ENCODE data around the gene HLCS.
"Not testable (repeated sequence)": the region's sequence is repeated elsewhere in the genome, so short reads cannot be mapped to it uniquely, and the experiment has no call there.

The HLCS gene

DNA sequence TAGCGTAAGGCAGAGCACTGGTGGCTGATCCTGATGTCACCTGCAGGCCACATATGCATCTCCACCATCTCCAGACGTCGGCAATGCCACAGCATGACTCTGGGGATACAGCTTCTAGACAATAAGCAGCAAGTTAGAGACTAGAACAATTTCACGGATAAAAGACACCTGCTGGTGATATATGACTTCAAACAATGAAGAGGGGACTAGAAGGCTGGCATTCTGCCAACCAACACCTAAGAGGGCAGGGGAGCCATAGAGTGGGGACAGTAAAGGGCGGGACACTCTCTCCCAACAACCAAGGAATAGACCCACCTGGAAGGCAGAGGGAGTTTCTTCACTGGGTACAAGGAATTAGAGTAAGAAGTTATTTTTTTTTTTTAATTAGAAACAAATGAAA is 140.8 kb downstream of the HLCS start:
- H3K27me3 ChIP-seq (ENCODE audit: control insufficient read depth, insufficient read depth, low read length) = no peaks in the 10 kb centered on the region
- H3K9me3 ChIP-seq (ENCODE audit: control insufficient read depth, insufficient read depth, low read length) = no peaks in the 10 kb centered on the region
- H3K36me3 ChIP-seq (ENCODE audit: control insufficient read depth, insufficient read depth, low read length) = no peaks in the 10 kb centered on the region
- no peaks in the 10 kb centered on the region for H3K4me1 ChIP-seq (ENCODE audit: control insufficient read depth, insufficient read depth, low read length)
- no peak overlapping the region for H3K4me3 ChIP-seq (ENCODE audit: low read depth, low read length)
- no peak overlapping the region for H3K9ac ChIP-seq (ENCODE audit: low read depth, low read length)

DNA sequence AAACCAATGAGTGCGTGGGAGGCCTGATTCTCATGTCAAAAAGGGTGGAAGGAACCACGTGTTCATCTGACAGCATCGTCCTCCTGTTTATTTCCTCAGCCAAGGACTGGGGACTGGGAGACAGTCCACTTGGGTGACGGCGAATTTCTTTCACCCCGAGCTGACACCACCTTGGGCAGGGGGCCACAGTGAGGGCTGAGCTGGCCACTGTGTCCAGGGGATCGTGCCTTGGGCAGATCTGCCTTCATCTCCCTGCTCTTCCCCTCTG is 145.5 kb downstream of the HLCS start:
- Histone ChIP-seq H3K36me3 (ENCODE audit: control insufficient read depth, insufficient read depth, low read length) (no peaks in the 10 kb centered on the region), H3K4me1 (ENCODE audit: control insufficient read depth, insufficient read depth, low read length) (no peaks in the 10 kb centered on the region), H3K4me3 (ENCODE audit: low read depth, low read length) (no peak overlapping the region), H3K27me3 (ENCODE audit: control insufficient read depth, insufficient read depth, low read length) (no peaks in the 10 kb centered on the region), H3K9ac (ENCODE audit: low read depth, low read length) (no peak overlapping the region), H3K9me3 (ENCODE audit: control insufficient read depth, insufficient read depth, low read length) (no peaks in the 10 kb centered on the region)

DNA sequence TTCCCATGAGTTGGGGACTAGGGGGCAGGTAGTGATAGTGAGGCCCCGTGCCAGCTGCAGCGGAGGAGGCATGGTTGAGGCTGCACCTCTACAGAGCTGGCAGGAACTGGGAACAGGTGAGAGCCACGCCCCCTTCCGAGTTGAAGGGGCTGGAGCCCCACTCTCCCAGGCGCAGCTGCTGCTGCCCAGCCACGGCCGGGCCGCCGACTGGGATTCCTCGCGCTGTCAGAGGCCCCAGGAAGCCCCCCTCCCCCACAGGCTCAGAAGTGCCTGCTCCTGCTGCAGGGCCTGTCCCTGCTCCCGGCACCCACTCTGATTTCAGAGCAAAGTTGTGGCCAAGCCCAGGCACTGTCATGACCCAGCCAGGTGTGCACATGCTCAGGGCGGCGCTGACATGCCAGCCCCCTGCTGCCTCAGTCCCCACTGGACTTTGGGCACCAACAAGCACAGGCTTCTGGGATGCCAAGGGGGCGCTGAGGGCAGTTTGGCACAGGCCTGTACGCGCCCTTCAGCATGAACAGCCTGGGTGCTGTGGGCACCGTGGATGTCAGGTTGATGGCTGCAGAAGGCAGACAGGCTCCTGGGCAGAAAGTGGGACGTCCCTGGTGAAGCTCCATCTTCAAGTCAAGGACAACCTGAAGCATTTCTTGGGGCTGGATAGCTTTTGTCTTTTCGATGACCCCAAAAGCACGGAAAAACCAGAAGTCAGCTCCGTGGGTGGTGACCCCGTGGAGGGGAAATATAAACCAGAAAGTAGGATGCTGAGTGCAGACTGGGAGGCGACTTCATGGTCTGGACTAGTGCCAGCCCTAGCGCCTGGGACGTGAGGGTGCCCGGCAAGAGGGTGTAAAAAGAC is 146.1 kb downstream of the HLCS start:
- Histone ChIP-seq H3K9ac (ENCODE audit: low read depth, low read length) (no peak overlapping the region), H3K27me3 (ENCODE audit: control insufficient read depth, insufficient read depth, low read length) (no peaks in the 10 kb centered on the region), H3K9me3 (ENCODE audit: control insufficient read depth, insufficient read depth, low read length) (no peaks in the 10 kb centered on the region), H3K36me3 (ENCODE audit: control insufficient read depth, insufficient read depth, low read length) (no peaks in the 10 kb centered on the region), H3K4me3 (ENCODE audit: low read depth, low read length) (no peak overlapping the region), H3K4me1 (ENCODE audit: control insufficient read depth, insufficient read depth, low read length) (no peaks in the 10 kb centered on the region)

- H3K9me3 ChIP-seq (ENCODE audit: control insufficient read depth, insufficient read depth, low read length) = no peaks in the 10 kb centered on the region
- H3K27me3 ChIP-seq (ENCODE audit: control insufficient read depth, insufficient read depth, low read length) = no peaks in the 10 kb centered on the region
- H3K4me1 ChIP-seq (ENCODE audit: control insufficient read depth, insufficient read depth, low read length) = no peaks in the 10 kb centered on the region
- H3K4me3 ChIP-seq (ENCODE audit: low read depth, low read length) = no peak overlapping the region
- no peaks in the 10 kb centered on the region for H3K36me3 ChIP-seq (ENCODE audit: control insufficient read depth, insufficient read depth, low read length)
- no peak overlapping the region for H3K9ac ChIP-seq (ENCODE audit: low read depth, low read length)
These were observed 148.6 kb downstream of the HLCS start for GRCh38 chr21:36817732-36818450.

- Histone ChIP-seq H3K4me3 (ENCODE audit: low read depth, low read length) (no peak overlapping the region), H3K4me1 (ENCODE audit: control insufficient read depth, insufficient read depth, low read length) (no peaks in the 10 kb centered on the region), H3K36me3 (ENCODE audit: control insufficient read depth, insufficient read depth, low read length) (no peaks in the 10 kb centered on the region), H3K27me3 (ENCODE audit: control insufficient read depth, insufficient read depth, low read length) (no peaks in the 10 kb centered on the region), H3K9ac (ENCODE audit: low read depth, low read length) (no peak overlapping the region), H3K9me3 (ENCODE audit: control insufficient read depth, insufficient read depth, low read length) (no peaks in the 10 kb centered on the region)
These were observed 149.8 kb downstream of the HLCS start for GRCh38 chr21:36816561-36817130.

GRCh38 chr21:36816026-36816425 is 150.4 kb downstream of the HLCS start:
- not testable (repeated sequence) for H3K9me3 ChIP-seq (ENCODE audit: control insufficient read depth, insufficient read depth, low read length); H3K4me3 ChIP-seq (ENCODE audit: low read depth, low read length); H3K27me3 ChIP-seq (ENCODE audit: control insufficient read depth, insufficient read depth, low read length); H3K4me1 ChIP-seq (ENCODE audit: control insufficient read depth, insufficient read depth, low read length); H3K9ac ChIP-seq (ENCODE audit: low read depth, low read length); H3K36me3 ChIP-seq (ENCODE audit: control insufficient read depth, insufficient read depth, low read length)

- Histone ChIP-seq H3K4me3 (ENCODE audit: low read depth, low read length) (no peak overlapping the region), H3K9ac (ENCODE audit: low read depth, low read length) (no peak overlapping the region), H3K36me3 (ENCODE audit: control insufficient read depth, insufficient read depth, low read length) (no peaks in the 10 kb centered on the region), H3K27me3 (ENCODE audit: control insufficient read depth, insufficient read depth, low read length) (no peaks in the 10 kb centered on the region), H3K9me3 (ENCODE audit: control insufficient read depth, insufficient read depth, low read length) (no peaks in the 10 kb centered on the region), H3K4me1 (ENCODE audit: control insufficient read depth, insufficient read depth, low read length) (no peaks in the 10 kb centered on the region)
These were observed 151.2 kb downstream of the HLCS start for GRCh38 chr21:36815284-36815683.

GRCh38 chr21:36813052-36813451 is 153.4 kb downstream of the HLCS start:
- Histone ChIP-seq H3K9me3 (ENCODE audit: control insufficient read depth, insufficient read depth, low read length) (no peaks in the 10 kb centered on the region), H3K36me3 (ENCODE audit: control insufficient read depth, insufficient read depth, low read length) (no peaks in the 10 kb centered on the region), H3K27me3 (ENCODE audit: control insufficient read depth, insufficient read depth, low read length) (no peaks in the 10 kb centered on the region), H3K4me3 (ENCODE audit: low read depth, low read length) (no peak overlapping the region), H3K9ac (ENCODE audit: low read depth, low read length) (no peak overlapping the region), H3K4me1 (ENCODE audit: control insufficient read depth, insufficient read depth, low read length) (no peaks in the 10 kb centered on the region)

DNA sequence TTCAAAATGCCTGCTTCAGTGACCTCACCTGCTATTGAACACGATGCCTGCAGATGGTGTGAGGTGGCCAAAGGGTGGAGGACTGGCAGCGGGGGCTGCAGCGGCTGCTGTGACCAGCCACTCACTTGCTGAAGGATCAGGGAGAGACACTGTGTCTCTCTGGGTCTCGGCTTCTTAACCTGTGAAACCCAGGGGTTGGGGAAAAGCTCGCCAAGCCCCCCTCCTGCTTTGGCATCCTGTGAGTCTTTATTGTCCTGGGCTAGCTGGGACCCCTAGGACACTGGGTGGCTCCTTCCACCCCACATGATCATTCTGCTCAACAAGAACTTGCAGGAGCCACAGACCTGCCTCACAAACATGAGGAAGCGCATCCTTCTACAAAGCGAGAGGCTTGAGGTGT is 154.7 kb downstream of the HLCS start:
- H3K36me3 ChIP-seq (ENCODE audit: control insufficient read depth, insufficient read depth, low read length) = no peaks in the 10 kb centered on the region
- H3K9ac ChIP-seq (ENCODE audit: low read depth, low read length) = no peak overlapping the region
- H3K9me3 ChIP-seq (ENCODE audit: control insufficient read depth, insufficient read depth, low read length) = no peaks in the 10 kb centered on the region
- no peaks in the 10 kb centered on the region for H3K4me1 ChIP-seq (ENCODE audit: control insufficient read depth, insufficient read depth, low read length)
- no peak overlapping the region for H3K4me3 ChIP-seq (ENCODE audit: low read depth, low read length)
- H3K27me3 ChIP-seq (ENCODE audit: control insufficient read depth, insufficient read depth, low read length) = no peaks in the 10 kb centered on the region

DNA sequence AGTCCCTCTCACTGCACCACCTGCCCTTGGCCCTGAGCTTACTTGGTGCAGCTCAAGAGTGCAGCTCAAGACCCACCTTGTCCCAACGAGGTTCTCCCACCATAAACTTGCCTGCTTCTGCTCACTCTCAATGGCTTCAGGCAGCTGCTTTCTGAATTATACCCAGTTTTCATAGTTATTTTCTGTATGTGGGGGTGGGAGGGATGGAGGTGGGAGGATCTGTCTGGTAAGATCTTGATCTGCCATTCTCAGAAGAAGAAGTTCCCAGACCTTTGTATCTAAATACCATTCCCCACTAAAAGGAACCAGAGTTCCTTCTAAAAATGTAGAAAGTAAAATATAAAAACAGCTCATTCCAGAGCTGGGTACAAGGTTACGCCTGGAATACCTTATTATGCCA is 156.0 kb downstream of the HLCS start:
- no peaks in the 10 kb centered on the region for H3K27me3 ChIP-seq (ENCODE audit: control insufficient read depth, insufficient read depth, low read length)
- H3K4me3 ChIP-seq (ENCODE audit: low read depth, low read length) = no peak overlapping the region
- no peaks in the 10 kb centered on the region for H3K9me3 ChIP-seq (ENCODE audit: control insufficient read depth, insufficient read depth, low read length)
- H3K9ac ChIP-seq (ENCODE audit: low read depth, low read length) = no peak overlapping the region
- H3K4me1 ChIP-seq (ENCODE audit: control insufficient read depth, insufficient read depth, low read length) = no peaks in the 10 kb centered on the region
- H3K36me3 ChIP-seq (ENCODE audit: control insufficient read depth, insufficient read depth, low read length) = no peaks in the 10 kb centered on the region

DNA sequence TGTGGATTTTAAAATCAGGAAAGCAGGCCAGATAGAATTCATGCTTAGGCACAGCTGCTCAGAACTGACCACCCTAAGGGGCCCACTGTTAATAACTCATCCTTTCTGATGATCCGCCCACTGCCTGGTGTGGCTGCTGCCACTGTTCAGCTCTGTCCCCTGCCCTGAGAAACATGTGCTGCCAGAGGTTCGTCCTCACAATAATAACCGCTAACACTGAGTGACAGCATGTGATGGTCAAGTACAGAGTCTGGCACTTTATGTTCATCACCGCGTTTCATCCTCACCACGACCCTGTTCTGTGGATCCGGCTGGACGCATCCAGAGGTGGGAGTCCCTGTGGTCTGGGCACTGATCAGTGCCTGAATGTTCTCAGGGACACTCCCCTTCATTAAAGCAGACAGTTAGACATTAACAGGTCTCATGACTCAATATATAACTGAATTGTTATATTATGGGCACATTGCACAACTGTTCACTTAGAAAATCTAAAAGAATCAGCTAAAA is 159.0 kb downstream of the HLCS start:
- no peaks in the 10 kb centered on the region for H3K4me1 ChIP-seq (ENCODE audit: control insufficient read depth, insufficient read depth, low read length)

GRCh38 chr21:36806103-36806502 is 160.4 kb downstream of the HLCS start:
- Histone ChIP-seq H3K4me1 (ENCODE audit: control insufficient read depth, insufficient read depth, low read length) (no peaks in the 10 kb centered on the region), H3K9me3 (ENCODE audit: control insufficient read depth, insufficient read depth, low read length) (no peaks in the 10 kb centered on the region), H3K27me3 (ENCODE audit: control insufficient read depth, insufficient read depth, low read length) (no peaks in the 10 kb centered on the region), H3K4me3 (ENCODE audit: low read depth, low read length) (no peak overlapping the region), H3K36me3 (ENCODE audit: control insufficient read depth, insufficient read depth, low read length) (no peaks in the 10 kb centered on the region), H3K9ac (ENCODE audit: low read depth, low read length) (no peak overlapping the region)

More for the DNA sequence above, 159.0 kb downstream of the HLCS start:
- H3K27me3 ChIP-seq (ENCODE audit: control insufficient read depth, insufficient read depth, low read length) = no peaks in the 10 kb centered on the region
- H3K4me3 ChIP-seq (ENCODE audit: low read depth, low read length) = no peak overlapping the region
- no peaks in the 10 kb centered on the region for H3K36me3 ChIP-seq (ENCODE audit: control insufficient read depth, insufficient read depth, low read length)
- no peaks in the 10 kb centered on the region for H3K9me3 ChIP-seq (ENCODE audit: control insufficient read depth, insufficient read depth, low read length)
- no peak overlapping the region for H3K9ac ChIP-seq (ENCODE audit: low read depth, low read length)

All from iPS-15b (cell line).